SW480 (cell line): ENCODE results near the gene RNASEH1.
A peak's percentile ranks its signal among the peaks of the same experiment; 100 is the strongest.
"Not testable (repeated sequence)": the region's sequence is repeated elsewhere in the genome, so short reads cannot be mapped to it uniquely, and the experiment has no call there.

Experiments used
- DNase-seq: peaks from one replicate; pipeline ENCODE4 v3.0.0-alpha.2; 2016; ENCODE audit warnings: low spot score

The RNASEH1 gene

DNA sequence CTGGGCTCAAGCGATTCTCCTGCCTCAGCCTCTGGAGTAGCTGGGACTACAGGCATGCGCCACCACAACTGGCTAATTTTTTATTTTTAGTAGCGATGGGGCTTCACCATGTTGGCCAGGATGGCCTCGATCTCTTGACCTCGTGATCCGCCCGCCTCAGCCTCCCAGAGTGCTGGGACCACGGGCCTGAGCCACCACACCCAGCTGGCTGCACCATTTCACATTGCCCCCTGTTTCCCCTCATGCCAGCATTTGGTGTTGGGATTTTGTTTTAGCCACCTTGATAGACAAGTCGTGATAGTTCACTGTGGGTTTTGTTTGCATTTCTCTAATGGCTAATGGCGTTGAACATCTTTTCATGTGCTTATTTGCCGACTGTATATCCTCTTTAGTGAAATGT is 31.0 kb upstream of the RNASEH1 start:
- no peak for DNase-seq

DNA sequence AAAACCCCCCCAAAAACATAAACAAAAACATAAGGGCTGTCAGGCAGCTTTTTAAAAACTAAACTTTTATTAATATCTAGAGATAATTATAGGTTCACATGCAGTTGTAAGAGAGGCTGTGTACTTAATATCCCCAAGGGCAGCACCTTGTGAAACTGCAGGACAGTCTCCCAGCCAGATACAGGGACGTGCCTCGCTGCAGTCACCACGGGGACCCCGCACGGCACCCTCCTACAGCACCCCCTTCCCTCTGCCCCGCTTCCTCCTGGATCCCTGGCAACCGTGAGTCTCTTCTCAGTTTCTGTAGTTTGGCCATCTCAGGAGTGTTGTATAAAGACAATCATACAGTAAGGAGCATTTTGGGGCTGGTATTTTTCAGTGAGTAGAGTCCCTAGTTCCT is 30.0 kb upstream of the RNASEH1 start:
- no peak for DNase-seq

DNA sequence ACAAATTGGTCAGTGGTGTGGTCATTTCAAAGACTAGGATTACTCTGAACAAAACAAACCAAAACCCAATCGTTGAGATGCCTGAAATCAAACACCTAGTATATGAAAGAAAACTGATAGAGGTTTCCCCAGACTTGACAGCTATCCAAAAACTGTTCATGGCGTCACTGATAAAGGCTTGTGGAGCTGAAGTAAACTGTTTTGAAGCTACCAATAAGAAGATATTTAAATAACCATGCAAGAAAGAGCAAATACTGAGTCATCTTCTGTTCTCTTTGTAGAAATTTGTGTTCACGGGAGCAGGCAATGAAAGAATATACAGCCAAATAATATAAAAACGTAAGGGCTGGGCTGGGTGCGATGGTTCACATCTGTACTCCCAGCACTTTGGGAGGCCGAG is 29.3 kb upstream of the RNASEH1 start:
- no peak for DNase-seq

DNA sequence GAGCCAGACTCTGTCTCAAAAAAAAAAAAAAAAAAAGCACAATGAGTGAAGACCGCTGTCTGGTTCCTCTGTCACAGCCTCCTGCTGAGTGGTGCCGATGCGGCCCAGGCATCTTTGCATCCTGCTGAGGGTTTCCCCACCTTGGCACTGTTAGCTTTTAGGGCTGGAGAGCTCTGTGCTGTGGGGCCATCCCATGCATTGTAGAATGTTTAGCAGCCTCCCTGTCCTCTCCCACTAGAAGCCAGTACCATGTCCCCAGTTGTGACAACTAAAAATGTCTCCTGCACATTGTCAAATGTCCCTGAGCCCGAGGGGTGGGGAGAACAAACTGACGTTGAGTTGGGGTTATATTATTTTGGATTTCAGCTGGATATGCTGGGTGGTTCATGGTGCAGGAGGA is 28.9 kb upstream of the RNASEH1 start:
- DNase-seq, result no peak

DNA sequence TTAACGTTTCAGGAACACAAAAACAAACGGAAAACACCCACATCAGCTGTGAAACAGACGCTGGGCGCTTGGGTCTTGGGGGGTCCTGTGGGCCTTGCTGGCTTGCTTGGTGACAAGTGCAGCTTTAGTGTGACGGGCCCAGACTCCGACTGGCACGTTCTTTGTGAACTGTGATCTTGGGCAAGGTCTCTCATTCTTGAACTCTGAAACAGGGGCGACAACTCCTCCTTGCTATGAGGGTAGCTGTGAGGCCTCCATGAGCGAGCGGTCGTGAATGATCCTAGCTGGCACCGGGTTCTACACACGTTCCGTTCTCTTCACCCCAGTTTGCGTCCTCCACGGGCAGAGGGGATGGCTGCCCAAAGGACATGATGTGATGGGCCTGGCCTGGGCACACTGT is 28.1 kb upstream of the RNASEH1 start:
- DNase-seq, result no peak

DNA sequence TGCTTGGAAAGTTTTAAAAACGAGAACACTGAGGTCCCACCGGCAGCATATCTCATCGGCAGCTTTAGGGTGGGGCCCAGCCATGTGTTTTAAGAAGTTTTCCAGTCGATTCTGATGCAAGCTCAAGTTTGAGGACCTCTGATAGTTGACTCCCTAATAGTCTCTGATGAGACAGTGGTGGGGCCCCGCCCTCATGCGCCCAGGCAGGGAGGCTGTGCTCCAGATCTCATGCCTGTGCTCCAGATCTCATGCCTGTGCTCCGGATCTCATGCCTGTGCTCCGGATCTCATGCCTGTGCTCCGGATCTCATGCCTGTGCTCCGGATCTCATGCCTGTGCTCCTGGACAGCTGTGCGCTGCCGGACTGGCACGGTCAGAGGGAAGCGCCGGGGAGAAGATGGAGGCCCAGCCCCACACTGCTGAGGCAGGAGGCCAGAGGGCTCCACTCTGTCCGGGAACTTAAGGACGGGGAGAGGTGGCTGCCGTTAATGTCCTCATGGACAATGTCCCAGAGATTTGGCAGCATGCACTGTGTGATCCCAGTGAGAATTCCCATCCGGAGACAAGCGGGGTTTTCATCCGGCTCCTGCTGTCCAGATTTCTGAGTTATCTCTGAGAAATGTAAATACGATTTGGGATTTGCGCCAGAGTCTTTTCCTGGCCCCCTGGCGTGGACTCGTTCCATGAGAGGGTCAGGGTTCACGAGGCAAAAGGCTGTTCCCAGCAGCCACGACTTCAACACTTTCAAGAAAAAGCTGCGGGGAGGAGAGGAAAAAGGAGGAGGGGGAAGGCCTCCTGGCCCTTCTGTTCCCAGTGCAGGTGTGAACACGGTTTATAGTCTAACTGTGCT is 27.4 kb upstream of the RNASEH1 start:
- DNase-seq, result no peak

DNA sequence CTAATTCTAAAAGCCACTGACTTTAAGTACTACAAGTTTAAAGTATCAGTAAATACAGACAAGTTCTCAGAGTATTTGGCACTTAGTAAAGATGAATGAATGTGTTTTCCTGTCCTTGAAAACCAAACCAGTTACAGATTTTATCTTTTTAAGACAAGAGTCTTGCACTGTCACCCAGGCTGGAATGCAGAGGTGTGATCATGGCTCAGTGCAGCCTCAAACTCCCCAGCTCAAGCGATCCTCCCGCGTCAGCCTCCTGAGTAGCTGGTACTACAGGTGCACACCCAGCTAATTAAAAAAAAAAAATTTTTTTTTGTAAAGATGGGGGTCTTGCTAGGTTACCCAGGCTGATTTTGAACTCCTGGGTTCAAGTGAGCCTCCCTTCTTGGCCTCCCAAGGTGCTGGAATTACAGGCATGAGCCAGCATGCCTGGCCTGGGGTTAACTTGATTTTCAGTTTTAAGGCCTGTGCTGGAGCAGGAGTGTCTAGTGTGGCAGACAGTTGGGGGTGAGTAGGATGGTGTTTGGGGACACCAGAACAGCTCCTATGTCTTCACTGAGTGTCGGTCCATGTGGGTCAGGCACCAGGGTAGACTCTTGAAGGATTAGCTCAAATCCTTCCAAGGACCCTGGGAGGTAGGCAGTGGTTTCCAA is 26.6 kb upstream of the RNASEH1 start:
- no peak for DNase-seq

DNA sequence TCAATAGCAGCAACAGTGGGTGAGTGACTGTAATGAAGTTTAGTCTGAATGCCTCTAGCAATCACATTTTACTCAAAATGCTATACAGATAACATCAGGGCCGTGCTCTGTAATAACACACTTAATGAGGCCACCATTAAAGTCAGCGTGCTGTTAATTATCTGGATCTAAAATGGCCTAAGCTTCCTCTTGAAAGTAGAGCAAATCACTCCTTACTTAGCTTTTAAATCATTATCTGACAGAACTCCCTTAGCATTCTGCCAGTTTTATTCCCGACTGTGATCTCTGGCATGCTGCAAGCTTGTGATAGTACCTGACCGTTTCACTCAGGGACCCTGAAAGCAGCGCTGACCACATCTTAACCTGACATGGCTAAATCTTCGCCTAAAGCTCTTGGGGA is 25.9 kb upstream of the RNASEH1 start:
- no peak for DNase-seq

DNA sequence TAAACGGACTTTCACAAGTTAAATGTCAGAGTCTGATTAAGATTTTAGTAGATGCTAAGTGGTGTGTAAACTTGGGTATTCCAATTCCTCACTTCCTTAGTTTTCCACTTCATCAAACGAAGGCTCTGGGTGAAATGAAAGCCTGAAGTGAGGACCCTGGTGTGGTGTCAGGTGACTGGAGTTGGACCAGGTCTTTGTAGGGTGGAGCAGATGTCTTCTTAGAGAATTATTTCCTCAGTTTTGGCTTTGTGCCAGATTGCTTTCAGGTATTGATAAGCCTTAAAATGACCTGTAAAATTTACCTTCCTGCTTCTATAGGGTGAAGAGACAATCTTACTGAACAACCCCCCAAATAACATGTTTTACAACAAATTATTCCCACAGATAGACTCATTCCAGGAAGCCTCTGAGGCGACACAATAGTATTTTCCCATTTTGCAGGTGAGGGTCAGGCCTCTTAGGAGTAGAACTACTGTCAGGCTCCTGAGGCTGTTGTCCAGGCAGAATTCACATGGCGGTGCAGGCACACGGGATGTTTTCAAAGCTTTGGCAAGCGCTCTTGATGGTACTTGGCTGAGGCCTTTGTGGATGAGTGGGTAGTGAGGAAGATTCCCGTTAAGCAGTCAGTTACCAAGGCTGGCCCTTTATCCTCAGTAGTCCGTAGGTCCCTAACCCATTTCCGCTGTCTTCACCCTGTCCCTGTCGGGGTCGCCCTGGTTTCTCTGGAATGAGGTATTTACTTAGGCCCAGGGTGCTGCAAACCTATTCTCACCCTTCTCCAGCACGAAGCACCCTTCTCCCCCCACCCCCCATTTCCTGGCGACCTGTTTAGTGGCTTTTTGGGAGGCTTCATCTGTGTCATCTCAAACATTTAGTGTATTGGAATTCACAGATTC is 23.5 kb upstream of the RNASEH1 start:
- DNase-seq, result no peak

DNA sequence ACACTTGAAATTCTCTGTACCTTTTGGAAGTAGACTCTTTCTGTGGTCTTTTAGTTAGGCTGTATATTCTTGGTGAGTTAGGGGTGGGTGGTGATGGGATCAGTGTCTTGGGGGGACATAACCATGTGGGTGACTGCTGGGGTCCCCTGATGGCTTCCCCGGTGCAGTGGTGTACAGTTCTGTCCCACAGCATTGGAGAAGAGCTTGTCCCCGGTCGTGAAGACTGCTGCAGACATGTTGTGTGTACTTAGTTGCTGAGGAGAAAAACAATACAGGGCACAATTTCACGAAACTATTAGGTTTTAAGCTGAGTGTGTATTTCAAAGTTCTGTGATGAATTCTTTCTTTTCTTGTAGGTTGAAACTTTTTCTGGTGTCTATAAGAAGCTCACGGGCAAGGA is 22.3 kb upstream of the RNASEH1 start:
- no peak for DNase-seq

DNA sequence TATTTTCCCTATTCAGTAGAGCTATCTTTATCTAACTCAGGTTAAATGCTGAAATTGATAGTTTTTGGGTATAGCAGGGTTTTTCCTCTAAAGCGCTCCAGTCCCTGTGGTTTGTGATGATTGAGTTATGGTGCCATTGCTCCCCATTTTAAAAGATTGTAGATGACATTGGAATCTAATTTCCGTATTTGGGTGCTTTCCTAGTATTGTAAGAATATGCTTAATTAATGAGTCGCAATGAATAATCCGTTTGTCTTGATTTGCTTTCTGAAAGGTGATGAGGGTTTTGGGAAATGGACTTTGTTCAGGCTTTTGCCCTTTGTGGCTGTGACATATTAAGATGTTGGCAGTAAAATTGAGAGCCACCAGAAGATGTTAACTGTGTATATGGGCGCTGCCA is 20.9 kb upstream of the RNASEH1 start:
- no peak for DNase-seq

DNA sequence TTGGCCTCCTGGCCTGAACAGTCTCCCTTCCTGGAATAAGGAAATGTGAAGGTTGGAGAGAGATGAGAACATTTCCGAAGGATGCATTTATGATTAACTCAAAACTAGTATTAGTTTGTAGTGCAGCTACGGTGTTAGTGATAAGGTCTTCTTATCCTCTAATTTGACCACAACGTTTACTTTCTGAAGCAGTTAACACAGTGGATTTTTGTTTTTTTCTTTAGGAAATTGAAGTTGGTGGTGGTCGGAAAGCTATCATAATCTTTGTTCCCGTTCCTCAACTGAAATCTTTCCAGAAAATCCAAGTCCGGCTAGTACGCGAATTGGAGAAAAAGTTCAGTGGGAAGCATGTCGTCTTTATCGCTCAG is 18.1 kb upstream of the RNASEH1 start:
- DNase-seq, result not testable (repeated sequence)

DNA sequence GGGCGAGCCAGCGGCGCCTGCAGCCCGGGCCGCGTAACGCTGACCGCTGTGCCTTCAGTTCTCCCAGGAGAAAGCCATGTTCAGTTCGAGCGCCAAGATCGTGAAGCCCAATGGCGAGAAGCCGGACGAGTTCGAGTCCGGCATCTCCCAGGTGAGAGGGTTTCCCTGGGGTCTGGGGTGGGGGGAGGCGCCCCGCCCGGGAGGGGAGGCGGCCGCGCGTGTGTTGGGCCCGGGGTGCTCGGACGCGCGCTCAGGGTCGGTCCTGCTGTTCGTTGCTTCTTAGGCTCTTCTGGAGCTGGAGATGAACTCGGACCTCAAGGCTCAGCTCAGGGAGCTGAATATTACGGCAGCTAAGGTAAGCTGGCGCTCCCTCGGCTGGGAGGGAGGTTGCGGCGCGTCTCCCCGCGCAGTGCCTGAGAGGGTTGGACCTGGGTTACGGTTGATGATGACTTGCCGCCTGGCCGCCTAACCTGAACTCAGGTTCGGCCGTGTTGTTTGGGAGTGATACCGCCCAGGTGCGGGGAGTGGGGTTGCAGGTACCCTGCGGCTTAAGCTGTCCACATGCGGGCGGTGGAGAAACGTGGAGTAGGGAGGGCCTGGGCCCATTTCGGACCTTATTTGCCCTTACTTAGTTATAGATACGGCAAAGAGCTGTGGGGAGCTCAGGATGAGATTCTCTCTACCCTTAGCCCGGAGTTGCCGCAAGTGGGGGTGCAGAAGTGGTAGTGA is 17.6 kb upstream of the RNASEH1 start:
- DNase-seq, result no peak

DNA sequence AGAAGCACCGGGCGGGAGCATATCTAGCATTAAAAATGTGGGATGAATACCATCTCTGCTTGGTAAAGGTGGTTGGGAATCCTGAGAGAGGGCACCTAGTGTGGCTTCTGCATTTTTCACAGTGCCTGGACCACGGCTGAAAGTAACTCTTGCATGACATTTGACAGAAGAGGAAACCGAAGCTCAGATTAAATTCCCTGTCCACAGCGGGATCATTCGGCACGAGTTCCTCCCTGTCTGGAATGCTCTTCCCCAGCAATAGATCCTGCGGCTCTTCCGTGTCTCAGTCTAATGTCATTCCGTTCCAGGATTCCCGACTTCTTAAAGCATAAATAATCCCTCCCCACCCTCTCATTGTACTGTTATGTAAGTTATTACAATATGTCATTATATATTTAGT is 16.0 kb upstream of the RNASEH1 start:
- no peak for DNase-seq

DNA sequence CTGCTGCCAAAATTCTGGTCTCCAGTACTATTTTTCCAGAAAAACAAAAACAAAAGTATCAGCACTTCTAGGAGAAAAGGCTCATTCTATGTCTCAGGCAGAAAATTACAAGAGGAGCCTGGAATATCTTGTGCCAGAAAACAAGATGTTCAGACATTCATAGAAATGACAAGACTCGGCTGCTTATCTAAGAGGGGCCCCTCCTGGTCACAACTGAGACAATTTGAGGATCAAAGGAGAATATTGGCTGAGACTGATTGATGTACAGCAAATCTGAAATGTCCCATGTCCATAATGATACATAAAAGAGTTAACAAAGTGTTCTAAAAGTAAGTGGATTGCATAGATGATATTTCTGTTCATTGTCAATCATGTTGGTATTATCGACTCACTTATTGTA is 14.5 kb upstream of the RNASEH1 start:
- DNase-seq, result no peak

DNA sequence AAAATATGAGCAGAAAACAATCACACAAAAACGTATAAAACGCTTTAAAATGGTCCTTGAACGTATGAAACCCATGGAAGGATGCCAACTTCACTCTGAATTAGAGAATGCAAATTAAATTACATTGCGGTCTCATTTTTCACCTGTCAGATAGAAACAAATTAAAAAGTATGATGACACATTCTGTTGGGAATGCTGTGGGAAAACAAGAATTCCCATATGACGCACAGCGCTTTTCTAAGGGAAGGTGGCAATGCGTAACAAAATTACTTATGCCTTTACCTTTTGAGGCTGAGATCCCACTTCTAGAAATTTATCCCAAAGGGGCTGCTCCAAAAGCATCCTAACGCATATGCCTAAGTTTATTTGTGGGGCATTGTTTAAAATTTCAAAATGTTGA is 13.2 kb upstream of the RNASEH1 start:
- peak; percentile 65 for DNase-seq

DNA sequence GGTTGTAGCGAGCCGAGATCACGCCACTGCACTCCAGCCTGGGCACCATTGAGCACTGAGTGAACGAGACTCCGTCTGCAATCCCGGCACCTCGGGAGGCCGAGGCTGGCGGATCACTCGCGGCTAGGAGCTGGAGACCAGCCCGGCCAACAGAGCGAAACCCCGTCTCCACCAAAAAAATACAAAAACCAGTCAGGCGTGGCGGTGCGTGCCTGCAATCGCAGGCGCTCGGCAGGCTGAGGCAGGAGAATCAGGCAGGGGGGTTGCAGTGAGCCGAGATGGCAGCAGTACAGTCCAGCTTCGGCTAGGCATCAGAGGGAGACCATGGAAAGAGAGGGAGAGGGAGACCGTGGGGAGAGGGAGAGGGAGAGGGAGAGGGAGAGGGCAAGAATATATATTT is 11.5 kb upstream of the RNASEH1 start:
- DNase-seq, result not testable (repeated sequence)

DNA sequence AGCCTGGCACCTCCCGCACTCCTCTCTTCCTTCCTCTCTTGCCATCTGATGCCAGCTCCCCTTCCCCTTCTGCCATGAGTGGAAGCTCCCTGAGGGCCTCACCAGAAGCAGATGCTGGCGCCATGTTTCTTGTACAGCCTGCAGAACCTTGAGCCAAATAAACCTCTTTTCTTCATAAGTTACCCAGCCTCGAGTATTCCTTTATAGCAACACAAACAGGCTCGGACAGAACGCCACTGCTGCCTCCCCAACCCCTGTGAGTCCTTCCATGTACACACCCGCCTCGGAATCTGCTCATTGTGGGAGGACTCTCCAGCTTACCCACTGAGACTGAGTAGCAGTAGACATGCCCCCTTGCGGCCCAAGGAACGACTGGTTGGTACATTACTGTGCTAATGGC is 8.7 kb upstream of the RNASEH1 start:
- no peak for DNase-seq

DNA sequence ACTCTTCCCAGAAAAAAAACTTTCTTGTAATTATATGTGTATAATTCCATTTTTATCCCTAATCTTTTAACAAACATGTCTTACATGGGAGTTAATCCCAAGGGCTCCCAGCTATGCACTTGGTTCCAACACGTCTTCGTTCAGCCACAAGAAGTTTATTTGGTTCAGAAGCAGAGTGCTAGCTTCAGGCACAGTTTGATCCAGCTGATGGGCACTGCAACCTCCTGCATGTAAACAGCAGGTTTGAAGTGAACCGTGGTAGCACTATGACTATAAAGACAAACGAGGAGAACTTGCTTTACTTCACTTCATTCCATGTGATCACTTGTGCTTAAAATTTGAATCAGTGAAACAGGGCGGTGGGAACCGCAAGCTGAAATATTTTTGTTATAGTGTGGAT is 7.0 kb upstream of the RNASEH1 start:
- no peak for DNase-seq

DNA sequence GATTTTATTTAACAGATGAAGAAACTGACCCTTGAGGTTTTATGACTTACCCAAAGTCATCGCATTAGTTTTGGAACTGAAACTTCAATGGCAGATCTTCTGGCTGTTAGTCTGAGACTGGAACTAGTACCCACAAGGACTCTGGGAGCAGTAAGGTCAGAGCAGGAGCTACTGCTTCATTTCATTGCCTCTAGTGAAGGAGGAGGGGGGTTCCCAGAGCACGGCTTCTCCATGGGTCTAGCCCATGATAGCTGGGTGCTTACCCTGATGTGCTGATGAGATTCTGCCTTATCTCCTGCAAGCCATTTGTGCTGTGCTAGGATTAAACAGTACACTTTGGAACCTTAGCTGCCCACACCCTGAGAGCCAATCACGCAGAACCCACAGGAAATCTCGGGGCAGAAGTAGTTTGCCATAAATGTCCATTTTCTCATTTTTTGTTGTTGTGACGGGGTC is 5.4 kb upstream of the RNASEH1 start:
- no peak for DNase-seq

DNA sequence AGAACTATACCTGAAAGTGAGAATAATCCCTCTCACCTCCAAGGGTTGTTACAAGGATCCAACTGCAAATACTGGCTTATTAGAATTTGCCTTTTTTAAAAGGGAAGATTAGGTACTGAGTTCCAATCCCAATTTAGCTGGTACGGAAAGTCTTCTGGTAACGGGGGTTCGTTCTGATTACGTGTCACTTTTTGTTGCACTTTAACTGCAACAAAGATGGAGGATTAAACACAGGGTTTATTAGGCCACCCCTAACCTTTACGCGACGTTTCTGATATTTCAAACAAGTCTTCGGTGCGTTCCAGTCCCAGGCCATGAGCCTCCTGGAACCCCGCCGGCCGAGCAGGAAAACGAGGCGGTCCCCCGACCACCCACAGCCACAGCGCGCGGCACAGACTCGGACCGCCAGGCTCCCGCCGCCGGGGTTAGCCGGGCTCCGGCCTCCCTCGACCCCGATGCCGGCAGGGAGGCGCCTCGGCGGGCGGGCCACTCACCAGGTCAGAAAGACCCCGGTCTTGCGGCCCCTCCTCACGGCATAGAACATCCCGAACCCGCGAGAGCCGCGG is 411 bp downstream of the RNASEH1 start:
- no peak for DNase-seq

DNA sequence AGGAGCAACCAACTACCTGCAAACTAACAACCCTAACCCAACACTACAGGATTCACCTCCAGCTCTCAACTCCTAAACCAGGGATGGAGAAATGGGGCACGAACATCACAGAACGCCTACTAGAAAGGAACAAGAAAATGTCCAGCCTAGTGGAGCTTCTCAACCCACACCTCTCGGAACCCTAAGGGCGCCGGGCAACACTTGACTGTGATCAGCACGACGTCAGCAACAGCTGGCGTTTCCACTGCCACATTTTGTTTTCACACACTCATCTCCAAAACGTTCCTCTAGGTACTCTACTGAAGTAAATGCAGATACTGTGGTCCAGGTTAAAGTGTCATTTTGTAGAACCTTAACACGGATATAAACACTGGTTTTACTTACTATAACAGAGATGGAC is 4.2 kb downstream of the RNASEH1 start:
- DNase-seq, result no peak
